SK-N-SH (cell line): ENCODE data around the gene KIF5B.

Source experiments
- EP300 ChIP-seq, 2 experiments: IDR thresholded peaks; 2 replicates each; pipeline versions ENCODE4 v1.4.0 to v1.6.1; 2012; ENCODE audit warnings: borderline replicate concordance in 1 of 2, low read depth in 1 of 2, low read length in 1 of 2
- FOXM1 ChIP-seq: IDR thresholded peaks from 2 replicates; pipeline ENCODE4 v1.4.0; 2012; ENCODE audit warnings: low read depth, mild to moderate bottlenecking
- JUND ChIP-seq: IDR thresholded peaks from 2 replicates; pipeline ENCODE4 v1.4.0; 2012
- POLR2AphosphoS5 ChIP-seq: IDR thresholded peaks from 2 replicates; pipeline ENCODE4 v1.6.1; 2012; ENCODE audit warnings: low read depth, low read length
- REST ChIP-seq: IDR thresholded peaks from 2 replicates; pipeline ENCODE4 v1.6.1; 2012; ENCODE audit warnings: mild to moderate bottlenecking, low read depth, low read length, moderate library complexity
- TAF1 ChIP-seq: IDR thresholded peaks from 2 replicates; pipeline ENCODE4 v1.6.1; 2012; ENCODE audit warnings: low read depth, mild to moderate bottlenecking, low read length, moderate library complexity, borderline replicate concordance
- TEAD4 ChIP-seq: IDR thresholded peaks from 2 replicates; pipeline ENCODE4 v1.4.0; 2012; ENCODE audit warnings: mild to moderate bottlenecking, borderline replicate concordance; ENCODE audit not compliant: insufficient read depth
- ZBTB33 ChIP-seq: IDR thresholded peaks from 2 replicates; pipeline ENCODE4 v1.4.0; 2012; ENCODE audit warnings: low read depth, borderline replicate concordance
- TF ChIP-seq, protein P1 (sequence below): fragments of 200-600 bp; sonication (generic); IDR thresholded peaks from 2 replicates; pipeline ENCODE4 v1.6.1; 2017; ENCODE audit warnings: antibody characterized with exemption, mild to moderate bottlenecking, moderate library complexity

- no peak for TF ChIP-seq ZBTB33
- no peak for TF ChIP-seq EP300 (IDR thresholded peaks at IDR 0.05; ENCODE audit: borderline replicate concordance in 1 of 2, low read depth in 1 of 2, low read length in 1 of 2)
- TF ChIP-seq, protein P1, sequence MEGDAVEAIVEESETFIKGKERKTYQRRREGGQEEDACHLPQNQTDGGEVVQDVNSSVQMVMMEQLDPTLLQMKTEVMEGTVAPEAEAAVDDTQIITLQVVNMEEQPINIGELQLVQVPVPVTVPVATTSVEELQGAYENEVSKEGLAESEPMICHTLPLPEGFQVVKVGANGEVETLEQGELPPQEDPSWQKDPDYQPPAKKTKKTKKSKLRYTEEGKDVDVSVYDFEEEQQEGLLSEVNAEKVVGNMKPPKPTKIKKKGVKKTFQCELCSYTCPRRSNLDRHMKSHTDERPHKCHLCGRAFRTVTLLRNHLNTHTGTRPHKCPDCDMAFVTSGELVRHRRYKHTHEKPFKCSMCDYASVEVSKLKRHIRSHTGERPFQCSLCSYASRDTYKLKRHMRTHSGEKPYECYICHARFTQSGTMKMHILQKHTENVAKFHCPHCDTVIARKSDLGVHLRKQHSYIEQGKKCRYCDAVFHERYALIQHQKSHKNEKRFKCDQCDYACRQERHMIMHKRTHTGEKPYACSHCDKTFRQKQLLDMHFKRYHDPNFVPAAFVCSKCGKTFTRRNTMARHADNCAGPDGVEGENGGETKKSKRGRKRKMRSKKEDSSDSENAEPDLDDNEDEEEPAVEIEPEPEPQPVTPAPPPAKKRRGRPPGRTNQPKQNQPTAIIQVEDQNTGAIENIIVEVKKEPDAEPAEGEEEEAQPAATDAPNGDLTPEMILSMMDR, result no peak
- TF ChIP-seq TAF1, result no peak
- no peak for TF ChIP-seq TEAD4
- no peak for TF ChIP-seq FOXM1
- TF ChIP-seq POLR2AphosphoS5, result no peak
- no peak for TF ChIP-seq JUND
- no peak for TF ChIP-seq REST
These were observed 17.4 kb upstream of the KIF5B start for GRCh38 chr10:32073659-32074058.
